BJ (cell line): ENCODE results near the gene ESYT2. TPM values are rescaled to one million over a fixed set of nuclear protein-coding genes. Genes with fewer than 3 reads are reported as not detected.

Experiments used
- CTCF ChIA-PET: fragments of 350-600 bp; formaldehyde crosslinking; extraction: SDS; loops from one replicate; lab custom pipeline; 2021; ENCODE audit warnings: antibody characterized with exemption, inconsistent platforms; lab: Yijun Ruan, JAX
- POLR2A ChIA-PET: fragments of 300-600 bp; sonication (Branson Sonifier 250); formaldehyde crosslinking; extraction: SDS; loops from one replicate; lab custom pipeline; 2021; ENCODE audit warnings: antibody characterized with exemption; lab: Charles Lee
- DNase-seq: peaks from one replicate; pipeline ENCODE4 v3.0.0-alpha.2; 2011; ENCODE audit warnings: low read depth
- H3K27me3 ChIP-seq: 2 replicates; pipeline ENCODE4 v1.6.0; 2011; ENCODE audit warnings: low read length; ENCODE audit not compliant: control insufficient read depth, insufficient read depth
- H3K36me3 ChIP-seq: 2 replicates; pipeline ENCODE4 v1.5.1; 2011; ENCODE audit warnings: low read length; ENCODE audit not compliant: control insufficient read depth, insufficient read depth
- H3K4me3 ChIP-seq: 2 replicates; pipeline ENCODE4 v1.5.1; 2011; ENCODE audit warnings: low read depth, mild to moderate bottlenecking, control low read depth, low read length
- CTCF ChIP-seq: IDR thresholded peaks from 2 replicates; pipeline ENCODE4 v1.5.1; 2011; ENCODE audit warnings: low read depth, mild to moderate bottlenecking, control low read depth, inconsistent platforms, low read length, moderate library complexity; ENCODE audit not compliant: insufficient read depth
- polyA plus RNA-seq: library from polyadenylated mRNA; depleted of rRNA; stranded (reverse); fragments of >200 nt; gene quantifications from 2 replicates; pipeline ENCODE4 v1.2.3, GENCODE V29; 2011

ESYT2 gene
- polyA plus RNA-seq, 1 experiment = 49.2 TPM

- TF ChIP-seq CTCF = no peak
- Histone ChIP-seq H3K27me3 (no peaks in the 10 kb centered on the region), H3K36me3 (peaks cover 2% of the 10 kb centered on the region; the same call in 1 of the 2 replicates), H3K4me3 (no peak overlapping the region)
- CTCF ChIA-PET = no interaction called here
- DNase-seq = no peak
- POLR2A ChIA-PET = no interaction called here
These were observed 16.6 kb downstream of the ESYT2 start for GRCh38 chr7:158812684-158813083.

GRCh38 chr7:158811894-158812293, 17.4 kb downstream of the ESYT2 start:
- ChIA-PET POLR2A (interaction anchor here (0.5 kb wide), 1 partner anchor 51 kb away, joined by 4 read pairs; no protein-coding TSS in a partner anchor), CTCF (interaction anchor here (0.9 kb wide), 1 partner anchor 9 kb away, joined by 3 read pairs; no protein-coding TSS in a partner anchor)
- Histone ChIP-seq H3K27me3 (no peaks in the 10 kb centered on the region), H3K4me3 (no peak overlapping the region), H3K36me3 (peaks cover 2% of the 10 kb centered on the region; the same call in 1 of the 2 replicates)
- no peak for TF ChIP-seq CTCF
- no peak for DNase-seq

- no peak for DNase-seq
- H3K27me3 ChIP-seq = no peaks in the 10 kb centered on the region
- TF ChIP-seq CTCF = no peak
- POLR2A ChIA-PET = no interaction called here
- H3K36me3 ChIP-seq = peaks cover 2% of the 10 kb centered on the region; the same call in 1 of the 2 replicates
- CTCF ChIA-PET = interaction anchor here (0.9 to 1.2 kb wide), 2 partner anchors 9 to 24 kb away, joined by 3 read pairs; no protein-coding TSS in a partner anchor
- H3K4me3 ChIP-seq = no peak overlapping the region
These were observed 17.8 kb downstream of the ESYT2 start for GRCh38 chr7:158811461-158811860.

GRCh38 chr7:158810846-158811245, 18.5 kb downstream of the ESYT2 start:
- no peak for TF ChIP-seq CTCF
- Histone ChIP-seq H3K4me3 (no peak overlapping the region), H3K27me3 (no peaks in the 10 kb centered on the region), H3K36me3 (peaks cover 2% of the 10 kb centered on the region; the same call in 1 of the 2 replicates)
- CTCF ChIA-PET = interaction anchor here (1.2 kb wide), 1 partner anchor 23 kb away, joined by 3 read pairs; no protein-coding TSS in a partner anchor
- DNase-seq = no peak
- POLR2A ChIA-PET = no interaction called here

- CTCF ChIA-PET = interaction anchor here (0.9 to 1.1 kb wide), 2 partner anchors 9 to 168 kb away, joined by 3 to 4 read pairs; no protein-coding TSS in a partner anchor
- TF ChIP-seq CTCF = no peak
- Histone ChIP-seq H3K4me3 (no peak overlapping the region), H3K27me3 (no peaks in the 10 kb centered on the region), H3K36me3 (peaks cover 2% of the 10 kb centered on the region; the same call in 1 of the 2 replicates)
- DNase-seq = no peak
- POLR2A ChIA-PET = no interaction called here
These were observed 19.7 kb downstream of the ESYT2 start for GRCh38 chr7:158809596-158809995.
